ENCODE data around the gene SPEM3.

GRCh38 chr17:7435676-7436555 is 7.3 kb downstream of the SPEM3 start:
- TF ChIP-seq CEBPB (IDR thresholded peaks at IDR 0.05) (no peak), EP300 (IDR thresholded peaks at IDR 0.05; ENCODE audit: borderline replicate concordance) (no peak), YY1 (IDR thresholded peaks at IDR 0.05; ENCODE audit: low read depth) (no peak), TAF1 (IDR thresholded peaks at IDR 0.05; ENCODE audit: low read depth) (no peak), RAD21 (IDR thresholded peaks at IDR 0.05; ENCODE audit: low read depth) (no peak)
